ENCODE measurements around the gene PEX11A. TPM values are rescaled to one million over a fixed set of nuclear protein-coding genes. Genes with fewer than 3 reads are reported as not detected.

The PEX11A gene, protein sequence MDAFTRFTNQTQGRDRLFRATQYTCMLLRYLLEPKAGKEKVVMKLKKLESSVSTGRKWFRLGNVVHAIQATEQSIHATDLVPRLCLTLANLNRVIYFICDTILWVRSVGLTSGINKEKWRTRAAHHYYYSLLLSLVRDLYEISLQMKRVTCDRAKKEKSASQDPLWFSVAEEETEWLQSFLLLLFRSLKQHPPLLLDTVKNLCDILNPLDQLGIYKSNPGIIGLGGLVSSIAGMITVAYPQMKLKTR
- total RNA-seq: 1 to 10 TPM; 1.0 to 1.9 TPM

- H3K4me1 Mint-ChIP-seq (ENCODE audit: low read depth): peaks cover 11% of the 10 kb centered on the region
- intact Hi-C loops (cut with micrococcal nuclease): loop anchor here (1.0 kb wide), 1 partner anchor 369 kb away; no protein-coding TSS in a partner anchor
- peak within 1 kb of the TSS; percentile 41 for H3K27ac Mint-ChIP-seq
- H3K27me3 Mint-ChIP-seq (ENCODE audit: low read depth): no peaks in the 10 kb centered on the region
- H3K36me3 Mint-ChIP-seq (ENCODE audit: low read depth): peaks cover under 1% of the 10 kb centered on the region
- peak; percentile 78 for DNase-seq
- CTCF ChIA-PET: no interaction called here
- H3K4me3 Mint-ChIP-seq: peak within 1 kb of the TSS; percentile 88
- H3K9me3 Mint-ChIP-seq: no peaks in the 10 kb centered on the region
Observed at GRCh38 chr15:89690276-89691218, at the start of gene PEX11A, which contains the start of gene WDR93. PEX11A (minus strand) TSS chr15:89690754; CDS start chr15:89690632, 122 bp downstream. WDR93 (plus strand) TSS chr15:89690811; CDS start chr15:89701747, 10,936 bp downstream.

GRCh38 chr15:89740137-89740536 lies 49.6 kb upstream of the PEX11A start:
- no peak overlapping the region for H3K4me3 Mint-ChIP-seq
- CTCF ChIA-PET: interaction anchor here (0.6 to 4.7 kb wide), 27 partner anchors 9 to 1502 kb away, joined by 3 to 52 read pairs (median 4); partner anchors contain the start of gene TICRR
- intact Hi-C loops (cut with micrococcal nuclease): loop anchor here (1.0 to 5.0 kb wide), 3 partner anchors 135 to 347 kb away; no protein-coding TSS in a partner anchor
- H3K36me3 Mint-ChIP-seq (ENCODE audit: low read depth): no peaks in the 10 kb centered on the region
- peaks cover 1% of the 10 kb centered on the region for H3K4me1 Mint-ChIP-seq (ENCODE audit: low read depth)
- DNase-seq: peak; percentile 71
- H3K27me3 Mint-ChIP-seq (ENCODE audit: low read depth): peaks cover 11% of the 10 kb centered on the region
- H3K27ac Mint-ChIP-seq: no peak overlapping the region
- no peaks in the 10 kb centered on the region for H3K9me3 Mint-ChIP-seq

- H3K27ac Mint-ChIP-seq: no peak overlapping the region
- peaks cover 1% of the 10 kb centered on the region for H3K4me1 Mint-ChIP-seq (ENCODE audit: low read depth)
- H3K36me3 Mint-ChIP-seq (ENCODE audit: low read depth): no peaks in the 10 kb centered on the region
- intact Hi-C loops (cut with micrococcal nuclease): no loop called here
- H3K4me3 Mint-ChIP-seq: no peak overlapping the region
- CTCF ChIA-PET: interaction anchor here (0.8 kb wide), 1 partner anchor 25 kb away, joined by 3 read pairs; no protein-coding TSS in a partner anchor
- H3K27me3 Mint-ChIP-seq (ENCODE audit: low read depth): peaks cover 17% of the 10 kb centered on the region
- DNase-seq: no peak
- no peaks in the 10 kb centered on the region for H3K9me3 Mint-ChIP-seq
Observed at GRCh38 chr15:89735773-89736172, 45.2 kb upstream of the PEX11A start.

GRCh38 chr15:89732451-89733172 lies 42.1 kb upstream of the PEX11A start:
- no peaks in the 10 kb centered on the region for H3K36me3 Mint-ChIP-seq (ENCODE audit: low read depth)
- peaks cover 17% of the 10 kb centered on the region for H3K27me3 Mint-ChIP-seq (ENCODE audit: low read depth)
- no peak for DNase-seq
- no peaks in the 10 kb centered on the region for H3K9me3 Mint-ChIP-seq
- H3K27ac Mint-ChIP-seq: no peak overlapping the region
- H3K4me3 Mint-ChIP-seq: no peak overlapping the region
- H3K4me1 Mint-ChIP-seq (ENCODE audit: low read depth): no peaks in the 10 kb centered on the region
- CTCF ChIA-PET: interaction anchor here (1.0 to 2.4 kb wide), 3 partner anchors 8 to 142 kb away, joined by 4 to 12 read pairs (median 5); no protein-coding TSS in a partner anchor
- intact Hi-C loops (cut with micrococcal nuclease): no loop called here

GRCh38 chr15:89731275-89731674 lies 40.7 kb upstream of the PEX11A start:
- peaks cover 11% of the 10 kb centered on the region for H3K27me3 Mint-ChIP-seq (ENCODE audit: low read depth)
- no peak overlapping the region for H3K4me3 Mint-ChIP-seq
- H3K36me3 Mint-ChIP-seq (ENCODE audit: low read depth): no peaks in the 10 kb centered on the region
- intact Hi-C loops (cut with micrococcal nuclease): no loop called here
- no peak for DNase-seq
- H3K4me1 Mint-ChIP-seq (ENCODE audit: low read depth): no peaks in the 10 kb centered on the region
- H3K27ac Mint-ChIP-seq: no peak overlapping the region
- CTCF ChIA-PET: interaction anchor here (1.1 to 2.4 kb wide), 3 partner anchors 9 to 144 kb away, joined by 4 to 12 read pairs (median 4); no protein-coding TSS in a partner anchor
- no peaks in the 10 kb centered on the region for H3K9me3 Mint-ChIP-seq

- no peaks in the 10 kb centered on the region for H3K27me3 Mint-ChIP-seq (ENCODE audit: low read depth)
- H3K4me3 Mint-ChIP-seq: no peak overlapping the region
- peaks cover 2% of the 10 kb centered on the region for H3K9me3 Mint-ChIP-seq
- no peaks in the 10 kb centered on the region for H3K4me1 Mint-ChIP-seq (ENCODE audit: low read depth)
- DNase-seq: no peak
- CTCF ChIA-PET: interaction anchor here (1.9 to 2.2 kb wide), 2 partner anchors 12 to 146 kb away, joined by 7 to 8 read pairs; no protein-coding TSS in a partner anchor
- no peak overlapping the region for H3K27ac Mint-ChIP-seq
- intact Hi-C loops (cut with micrococcal nuclease): no loop called here
- H3K36me3 Mint-ChIP-seq (ENCODE audit: low read depth): no peaks in the 10 kb centered on the region
Observed at GRCh38 chr15:89728254-89728653, 37.7 kb upstream of the PEX11A start.

DNA sequence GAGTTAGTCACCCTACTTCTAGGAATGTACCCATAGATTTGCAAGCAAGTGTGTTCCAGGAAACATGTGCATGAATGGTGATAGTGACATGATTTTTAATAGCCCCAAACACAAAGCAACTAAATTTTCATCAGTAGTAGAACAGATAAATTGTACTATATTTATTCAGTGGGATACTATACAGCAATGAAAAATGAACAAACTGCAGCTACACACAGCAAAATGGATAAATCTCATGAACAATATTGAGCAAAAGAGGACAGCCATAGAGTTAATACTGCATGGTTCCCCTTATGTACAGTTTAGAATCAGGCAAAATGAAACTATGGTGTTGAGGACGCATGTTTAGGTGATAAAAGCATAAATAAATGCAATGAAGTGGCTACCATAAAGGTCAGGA lies 34.5 kb upstream of the PEX11A start:
- Mint-ChIP-seq H3K27me3 (ENCODE audit: low read depth) (peaks cover 2% of the 10 kb centered on the region), H3K27ac (no peak overlapping the region), H3K36me3 (ENCODE audit: low read depth) (no peaks in the 10 kb centered on the region), H3K9me3 (peaks cover 2% of the 10 kb centered on the region), H3K4me3 (no peak overlapping the region), H3K4me1 (ENCODE audit: low read depth) (no peaks in the 10 kb centered on the region)
- intact Hi-C loops (cut with micrococcal nuclease): no loop called here
- DNase-seq: no peak
- CTCF ChIA-PET: no interaction called here

DNA sequence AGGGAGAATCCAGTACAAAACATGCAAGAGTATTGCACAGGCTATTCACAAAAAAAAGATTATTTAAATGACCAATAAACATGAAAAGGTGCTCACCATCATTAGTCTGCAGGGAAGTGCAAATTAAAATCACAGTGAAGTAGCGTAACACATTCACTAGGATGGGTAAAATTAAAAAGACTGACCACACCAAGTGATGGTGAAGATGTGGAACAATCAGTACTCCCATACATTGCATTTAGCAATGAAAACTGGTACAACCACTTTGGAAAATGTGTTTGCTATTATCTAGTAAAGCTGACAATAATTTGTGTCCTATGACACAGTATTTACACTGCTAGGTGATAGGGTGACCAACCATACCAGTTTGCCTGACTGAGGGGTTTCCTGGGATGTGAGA lies 34.1 kb upstream of the PEX11A start:
- H3K4me3 Mint-ChIP-seq: no peak overlapping the region
- H3K4me1 Mint-ChIP-seq (ENCODE audit: low read depth): no peaks in the 10 kb centered on the region
- peaks cover 2% of the 10 kb centered on the region for H3K9me3 Mint-ChIP-seq
- no peaks in the 10 kb centered on the region for H3K36me3 Mint-ChIP-seq (ENCODE audit: low read depth)
- CTCF ChIA-PET: no interaction called here
- intact Hi-C loops (cut with micrococcal nuclease): no loop called here
- H3K27me3 Mint-ChIP-seq (ENCODE audit: low read depth): peaks cover 2% of the 10 kb centered on the region
- no peak overlapping the region for H3K27ac Mint-ChIP-seq
- DNase-seq: no peak

DNA sequence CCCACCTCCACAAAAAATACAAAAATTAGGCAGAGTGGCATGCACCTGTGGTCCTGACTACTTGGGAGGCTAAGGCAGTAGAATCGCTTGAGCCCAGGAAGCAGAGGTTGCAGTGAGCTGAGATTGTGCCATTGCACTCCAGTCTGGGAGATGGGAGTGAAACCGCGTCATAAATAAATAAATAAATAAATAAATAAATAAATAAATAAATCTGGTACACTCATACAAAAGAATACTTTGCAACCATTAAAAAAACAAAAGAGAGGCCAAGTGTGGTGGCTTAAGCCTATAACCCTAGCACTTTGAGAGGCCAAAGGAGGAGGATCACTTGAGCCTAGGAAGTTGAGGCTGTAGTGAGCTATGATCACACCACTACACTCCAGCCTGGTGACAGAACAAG lies 32.5 kb upstream of the PEX11A start:
- intact Hi-C loops (cut with micrococcal nuclease): no loop called here

DNA sequence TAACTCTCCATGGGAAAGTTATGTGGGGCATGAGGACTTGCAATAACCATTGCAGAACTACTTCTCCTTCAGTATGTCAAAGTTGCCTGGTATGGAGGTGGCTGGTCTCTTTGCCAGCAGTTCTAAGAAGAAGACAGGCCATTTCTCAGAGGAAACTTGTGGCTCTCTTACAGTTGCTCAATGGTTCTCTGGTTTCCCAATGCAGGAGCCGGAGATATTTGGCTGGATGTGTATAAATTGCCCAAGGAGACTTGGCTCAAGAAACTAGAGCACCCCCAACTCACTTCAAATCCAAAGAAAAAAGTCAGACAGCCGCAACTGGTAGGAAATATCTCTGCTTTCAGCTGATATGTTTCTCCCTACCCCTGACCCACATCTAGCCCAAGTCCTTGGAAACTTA lies 24.2 kb upstream of the PEX11A start:
- Mint-ChIP-seq H3K9me3 (no peaks in the 10 kb centered on the region), H3K27ac (no peak overlapping the region), H3K4me3 (no peak overlapping the region), H3K36me3 (ENCODE audit: low read depth) (no peaks in the 10 kb centered on the region), H3K4me1 (ENCODE audit: low read depth) (no peaks in the 10 kb centered on the region), H3K27me3 (ENCODE audit: low read depth) (peaks cover 6% of the 10 kb centered on the region)
- CTCF ChIA-PET: no interaction called here
- intact Hi-C loops (cut with micrococcal nuclease): no loop called here
- no peak for DNase-seq

More for the DNA sequence above, 32.5 kb upstream of the PEX11A start:
- Mint-ChIP-seq H3K9me3 (peaks cover 2% of the 10 kb centered on the region), H3K36me3 (ENCODE audit: low read depth) (no peaks in the 10 kb centered on the region), H3K4me3 (no peak overlapping the region), H3K4me1 (ENCODE audit: low read depth) (no peaks in the 10 kb centered on the region), H3K27ac (no peak overlapping the region), H3K27me3 (ENCODE audit: low read depth) (peaks cover 4% of the 10 kb centered on the region)
- CTCF ChIA-PET: no interaction called here
- no peak for DNase-seq

DNA sequence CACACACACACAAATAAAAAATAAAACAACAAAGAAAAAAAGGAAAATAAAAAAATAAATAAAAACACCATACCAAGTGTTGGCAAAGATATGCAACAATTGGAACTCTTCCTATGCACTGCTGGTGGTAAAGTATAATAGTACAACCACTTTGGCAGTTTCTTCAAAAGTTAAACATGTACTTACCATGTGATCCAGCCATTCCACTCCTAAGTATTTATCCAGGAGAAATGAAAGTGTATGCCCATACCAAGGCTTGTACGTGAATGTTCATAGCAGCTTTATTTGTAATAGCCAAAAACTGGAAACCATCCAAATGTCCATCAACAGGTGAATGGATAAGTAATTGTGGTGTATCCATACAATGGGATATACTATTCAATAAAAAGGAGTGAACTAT lies 17.0 kb upstream of the PEX11A start:
- CTCF ChIA-PET: interaction anchor here (0.6 kb wide), 1 partner anchor 33 kb away, joined by 3 read pairs; no protein-coding TSS in a partner anchor
- no peak for DNase-seq
- Mint-ChIP-seq H3K27me3 (ENCODE audit: low read depth) (peaks cover 10% of the 10 kb centered on the region), H3K4me1 (ENCODE audit: low read depth) (no peaks in the 10 kb centered on the region), H3K9me3 (no peaks in the 10 kb centered on the region), H3K27ac (no peak overlapping the region), H3K4me3 (no peak overlapping the region), H3K36me3 (ENCODE audit: low read depth) (no peaks in the 10 kb centered on the region)
- intact Hi-C loops (cut with micrococcal nuclease): no loop called here

DNA sequence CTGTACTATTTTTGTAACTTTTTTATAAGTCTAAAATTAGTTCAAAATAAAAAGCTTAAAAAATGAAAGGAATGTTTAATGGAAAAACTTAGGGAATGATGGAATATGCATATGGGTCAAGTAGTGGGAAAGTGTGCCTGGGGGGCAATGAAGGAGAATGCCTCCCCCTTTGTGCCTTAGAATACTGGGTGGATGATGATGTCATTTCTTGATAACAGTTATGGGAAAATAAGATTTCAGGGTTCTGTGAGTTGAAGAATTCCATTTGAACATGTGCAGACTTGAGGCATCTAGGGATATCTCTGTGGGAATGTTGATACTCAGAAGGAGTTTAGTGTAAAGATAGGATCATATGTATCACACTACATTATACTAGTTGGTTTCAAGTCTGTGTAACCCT lies 13.9 kb upstream of the PEX11A start:
- DNase-seq: no peak
- intact Hi-C loops (cut with micrococcal nuclease): no loop called here
- Mint-ChIP-seq H3K4me1 (ENCODE audit: low read depth) (no peaks in the 10 kb centered on the region), H3K9me3 (no peaks in the 10 kb centered on the region), H3K27me3 (ENCODE audit: low read depth) (peaks cover 8% of the 10 kb centered on the region), H3K36me3 (ENCODE audit: low read depth) (no peaks in the 10 kb centered on the region), H3K27ac (no peak overlapping the region), H3K4me3 (no peak overlapping the region)
- CTCF ChIA-PET: no interaction called here

Data from activated naive CD4-positive, alpha-beta T cell treated with anti-CD3 and anti-CD28 coated beads for 36 hours (primary cell).